Thyroid gland (tissue), 4 donors: ENCODE results near the gene IL3RA.

Source experiments
- POLR2A ChIP-seq, 2 donors: fragments of 450-650 bp; IDR thresholded peaks; one replicate each; pipeline ENCODE4 v1.6.1; 2017; ENCODE audit warnings: antibody characterized with exemption in 2 of 2, mild to moderate bottlenecking in 2 of 2, moderate library complexity in 1 of 2
- TF ChIP-seq, protein P1 (sequence below), 6 experiments: fragments of 200-600 bp in 3 of 6; fragments of 450-650 bp in 3 of 6; sonication (generic) in 3 of 6; IDR thresholded peaks; one replicate each; pipeline ENCODE4 v1.5.1; 2016 to 2019; ENCODE audit warnings: antibody characterized with exemption in 6 of 6, mild to moderate bottlenecking in 2 of 6, inconsistent platforms in 1 of 6, moderate library complexity in 1 of 6

DNA sequence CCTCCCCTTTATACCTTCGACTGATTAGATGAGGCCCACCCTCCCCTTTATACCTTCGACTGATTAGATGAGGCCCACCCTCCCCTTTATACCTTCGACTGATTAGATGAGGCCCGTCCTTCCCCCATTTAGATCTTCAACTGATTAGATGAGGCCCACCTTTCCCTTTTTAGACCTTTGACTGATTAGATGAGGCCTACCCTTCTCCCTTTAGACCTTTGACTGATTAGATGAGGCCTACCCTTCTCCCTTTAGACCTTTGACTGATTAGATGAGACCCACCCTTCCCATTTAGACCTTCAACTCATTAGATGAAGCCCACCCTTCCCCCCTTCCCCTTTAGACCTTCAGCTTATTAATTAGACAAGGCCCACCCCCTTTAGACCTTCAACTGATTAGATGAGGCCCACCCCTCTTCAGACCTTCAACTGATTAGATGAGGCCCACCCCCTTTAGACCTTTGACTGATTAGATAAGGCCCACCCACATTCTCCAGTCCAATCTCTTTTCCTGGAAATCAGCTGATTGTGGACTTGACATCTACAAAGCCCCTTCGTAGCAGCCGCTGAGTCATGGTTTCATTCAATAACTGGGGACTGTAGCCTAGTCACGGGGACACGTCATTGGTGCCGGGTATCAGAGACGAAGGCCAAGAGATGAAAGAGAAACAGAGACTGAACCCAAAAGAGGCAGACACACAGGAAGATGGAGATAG lies 28.8 kb upstream of the IL3RA start:
- no peak for TF ChIP-seq POLR2A (IDR thresholded peaks at IDR 0.05)
- TF ChIP-seq, protein P1, sequence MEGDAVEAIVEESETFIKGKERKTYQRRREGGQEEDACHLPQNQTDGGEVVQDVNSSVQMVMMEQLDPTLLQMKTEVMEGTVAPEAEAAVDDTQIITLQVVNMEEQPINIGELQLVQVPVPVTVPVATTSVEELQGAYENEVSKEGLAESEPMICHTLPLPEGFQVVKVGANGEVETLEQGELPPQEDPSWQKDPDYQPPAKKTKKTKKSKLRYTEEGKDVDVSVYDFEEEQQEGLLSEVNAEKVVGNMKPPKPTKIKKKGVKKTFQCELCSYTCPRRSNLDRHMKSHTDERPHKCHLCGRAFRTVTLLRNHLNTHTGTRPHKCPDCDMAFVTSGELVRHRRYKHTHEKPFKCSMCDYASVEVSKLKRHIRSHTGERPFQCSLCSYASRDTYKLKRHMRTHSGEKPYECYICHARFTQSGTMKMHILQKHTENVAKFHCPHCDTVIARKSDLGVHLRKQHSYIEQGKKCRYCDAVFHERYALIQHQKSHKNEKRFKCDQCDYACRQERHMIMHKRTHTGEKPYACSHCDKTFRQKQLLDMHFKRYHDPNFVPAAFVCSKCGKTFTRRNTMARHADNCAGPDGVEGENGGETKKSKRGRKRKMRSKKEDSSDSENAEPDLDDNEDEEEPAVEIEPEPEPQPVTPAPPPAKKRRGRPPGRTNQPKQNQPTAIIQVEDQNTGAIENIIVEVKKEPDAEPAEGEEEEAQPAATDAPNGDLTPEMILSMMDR (IDR thresholded peaks at IDR 0.05) = no peak
